K562 treated with DMSO at 1 percent for 12 hours (cell line): ENCODE results near the gene JOSD2. TPM values are rescaled to one million over a fixed set of nuclear protein-coding genes. Genes with fewer than 3 reads are reported as not detected.

Experiments used
- total RNA-seq: library from RNA; unstranded; fragments of 300-600 nt; gene quantifications from 2 replicates; pipeline ENCODE4 v1.2.3, GENCODE V29; 2022; ENCODE audit not compliant: insufficient read depth

JOSD2 gene, protein sequence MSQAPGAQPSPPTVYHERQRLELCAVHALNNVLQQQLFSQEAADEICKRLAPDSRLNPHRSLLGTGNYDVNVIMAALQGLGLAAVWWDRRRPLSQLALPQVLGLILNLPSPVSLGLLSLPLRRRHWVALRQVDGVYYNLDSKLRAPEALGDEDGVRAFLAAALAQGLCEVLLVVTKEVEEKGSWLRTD
- 9.7 and 20.1 TPM in 2 replicates for total RNA-seq

DNA sequence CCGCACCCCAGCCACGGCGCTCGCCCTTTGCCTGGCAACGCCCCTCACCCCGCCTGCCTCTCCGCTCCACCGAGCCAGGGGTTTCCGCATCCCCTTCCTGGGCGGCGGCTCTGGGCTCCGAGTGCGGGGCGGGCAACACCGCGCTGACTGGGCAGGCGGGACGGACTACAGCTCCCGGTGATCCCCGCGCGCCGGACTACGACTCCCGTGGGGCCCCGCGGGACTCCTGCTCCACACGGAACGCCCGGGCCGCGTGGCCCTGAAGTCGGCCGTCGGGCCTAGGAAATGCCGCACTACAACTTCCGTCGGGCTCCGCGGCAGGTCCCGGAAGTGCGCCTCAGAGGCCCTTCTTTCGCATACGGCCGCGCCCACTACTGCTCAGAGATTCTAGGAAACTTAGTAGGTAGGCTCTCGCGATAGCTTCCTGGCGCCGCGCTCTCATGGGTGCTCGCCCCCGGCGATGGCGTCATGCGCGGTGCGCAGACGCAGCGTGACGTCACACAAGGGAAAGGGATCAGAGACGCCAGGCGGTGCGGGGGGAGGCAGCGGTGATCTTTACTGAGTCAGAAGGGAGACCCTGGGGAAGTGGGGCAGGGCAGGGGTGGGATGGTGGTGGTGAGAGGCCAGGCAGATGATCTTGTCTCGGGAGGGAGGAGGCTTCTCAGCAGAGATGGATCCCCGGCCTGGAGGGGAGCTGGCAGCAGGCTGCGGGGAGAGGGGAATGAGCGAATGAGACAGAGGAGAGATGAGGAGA lies at the start of gene JOSD2:
Gene JOSD2 (minus strand): TSS at position 123 of the 754 bp plus-strand sequence. CDS start 760 bp downstream, outside the sequence.

DNA sequence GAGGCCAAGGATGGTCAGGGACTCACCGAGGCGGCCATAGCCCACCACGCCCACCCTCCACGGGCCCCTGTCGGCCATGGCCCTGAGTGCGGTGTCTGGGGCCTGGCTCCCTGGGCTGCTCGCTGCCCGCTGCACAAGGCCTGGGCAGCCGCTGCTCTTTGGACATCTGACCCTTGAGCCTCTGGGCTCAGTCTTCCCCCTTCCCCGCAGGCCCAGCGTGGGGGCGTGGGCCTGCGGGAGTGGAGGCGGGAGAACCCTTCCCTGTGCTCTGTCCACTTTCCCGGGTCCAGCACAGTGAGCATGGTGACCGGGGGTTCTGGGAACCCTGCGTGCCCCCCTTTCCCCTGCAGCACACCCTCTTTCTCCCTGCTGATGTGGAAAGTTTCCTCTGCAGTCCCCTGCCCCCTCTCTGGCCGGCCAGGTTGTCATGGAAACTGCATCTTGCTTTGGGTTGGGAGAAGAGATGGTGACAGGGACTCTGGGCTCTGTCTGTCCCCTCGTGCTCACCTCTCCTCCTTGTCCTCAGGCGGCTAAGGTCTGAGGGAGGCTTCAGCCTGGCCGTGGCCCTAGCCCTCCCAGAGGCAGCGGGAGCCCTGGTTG lies 2.9 kb upstream of the JOSD2 start, which contains the start of gene ASPDH:
Gene ASPDH (minus strand): TSS at position 168 of the 600 bp plus-strand sequence. CDS start 90 bp downstream, at position 78.

DNA sequence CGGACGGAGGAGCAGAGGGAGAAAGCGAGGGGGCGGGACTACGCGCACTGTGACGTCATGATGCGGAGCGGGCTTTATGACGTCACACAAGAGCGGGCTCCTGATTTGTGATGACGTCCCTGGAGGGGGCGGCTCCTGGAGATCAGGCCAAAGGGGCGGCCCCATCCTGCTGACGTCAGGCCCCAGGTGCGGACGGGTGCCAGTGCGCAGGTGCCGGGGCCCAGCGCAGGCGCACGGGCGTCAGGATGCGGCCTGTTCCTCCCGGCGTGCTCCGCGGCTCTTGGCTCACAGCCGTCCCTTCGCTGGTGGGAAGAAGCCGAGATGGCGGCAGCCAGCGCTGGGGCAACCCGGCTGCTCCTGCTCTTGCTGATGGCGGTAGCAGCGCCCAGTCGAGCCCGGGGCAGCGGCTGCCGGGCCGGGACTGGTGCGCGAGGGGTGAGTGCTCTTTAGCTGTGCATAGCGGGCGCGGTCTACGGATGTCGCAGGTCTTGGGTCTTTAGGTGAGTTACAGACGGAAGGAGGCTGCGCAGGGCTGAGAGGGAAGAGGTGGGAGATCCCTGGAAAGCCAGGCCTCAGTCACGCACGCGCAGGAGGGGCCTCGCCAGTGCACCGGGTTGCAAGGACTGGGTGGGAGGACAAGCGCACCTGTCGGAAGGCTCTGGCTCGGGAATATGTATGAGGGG lies 34.6 kb downstream of the JOSD2 start, which contains the start of the genes EMC10 and GARIN5A:
Gene EMC10 (plus strand): TSS at position 284 of the 683 bp plus-strand sequence. CDS start 38 bp downstream, at position 322.
Gene GARIN5A (minus strand): TSS at position 625 of the 683 bp plus-strand sequence. CDS start 460 bp downstream, at position 165.

Other genes with a start within 250 kb of the JOSD2 start
- 1.8 and 10.4 TPM in 2 replicates for gene KCNC3, start 181.8 kb downstream of the JOSD2 start, total RNA-seq
- 3.5 and 4.7 TPM in 2 replicates for gene NAPSA, start 145.6 kb downstream of the JOSD2 start, total RNA-seq
- gene NR1H2, start 134.7 kb downstream of the JOSD2 start, total RNA-seq = 68.8 and 81.4 TPM in 2 replicates
- 212 and 226 TPM in 2 replicates for gene POLD1, start 126.8 kb downstream of the JOSD2 start, total RNA-seq
- 0.31 and 0.90 TPM in 2 replicates for gene SPIB, start 92.3 kb downstream of the JOSD2 start, total RNA-seq
- gene MYBPC2, start 78.3 kb downstream of the JOSD2 start, total RNA-seq = not detected in 2 replicates
- 69.3 and 72.6 TPM in 2 replicates for gene EMC10, start 34.7 kb downstream of the JOSD2 start, total RNA-seq
- 1.2 and 2.8 TPM in 2 replicates for gene GARIN5A, start 34.3 kb downstream of the JOSD2 start, total RNA-seq
- not detected in 2 replicates for gene ASPDH, start 2.7 kb upstream of the JOSD2 start, total RNA-seq
- 9.3 and 10.0 TPM in 2 replicates for gene LRRC4B, start 57.2 kb upstream of the JOSD2 start, total RNA-seq
- 1.6 and 6.4 TPM in 2 replicates for gene SYT3, start 128.7 kb upstream of the JOSD2 start, total RNA-seq
- gene C19orf81, start 138.3 kb upstream of the JOSD2 start, total RNA-seq = 42.4 and 48.8 TPM in 2 replicates
- 1.1 TPM in 1 of 2 replicates, not detected in the other for gene SHANK1, start 208.6 kb upstream of the JOSD2 start, total RNA-seq
- gene CLEC11A, start 212.2 kb upstream of the JOSD2 start, total RNA-seq = 74.7 and 127 TPM in 2 replicates